HepG2 (cell line): Measurements from ENCODE around the gene PLEKHG4. TPM values are rescaled to one million over a fixed set of nuclear protein-coding genes. Genes with fewer than 3 reads are reported as not detected.

Experiments used
- ATF6 ChIP-seq: sonication (generic); formaldehyde crosslinking; conservative IDR thresholded peaks from 2 replicates; pipeline ENCODE4 v1.4.0; 2020; ENCODE audit warnings: missing genetic modification reagents
- CHCHD3 ChIP-seq: sonication (generic); formaldehyde crosslinking; IDR thresholded peaks from 2 replicates; pipeline ENCODE4 v1.8.0; 2022; ENCODE audit warnings: mild to moderate bottlenecking, missing genetic modification reagents, moderate library complexity
- FOXK2 ChIP-seq: fragments of 450-650 bp; IDR thresholded peaks from 2 replicates; pipeline ENCODE4 v1.6.1; 2016
- KLF6 ChIP-seq: IDR thresholded peaks from 2 replicates; pipeline ENCODE4 v1.8.0; 2016; ENCODE audit warnings: missing biosample characterization, missing genetic modification reagents
- MED1 ChIP-seq: sonication (generic); formaldehyde crosslinking; IDR thresholded peaks from 2 replicates; pipeline ENCODE4 v1.4.0; 2020; ENCODE audit warnings: missing genetic modification reagents
- MLXIP ChIP-seq: sonication (generic); formaldehyde crosslinking; IDR thresholded peaks from 2 replicates; pipeline ENCODE4 v1.9.0; 2021; ENCODE audit warnings: missing genetic modification reagents, borderline replicate concordance
- POLR2G ChIP-seq: fragments of 200-400 bp; formaldehyde crosslinking; IDR thresholded peaks from 2 replicates; pipeline ENCODE4 v1.6.1; 2018; ENCODE audit warnings: mild to moderate bottlenecking, low read depth, low read length, moderate library complexity
- TFDP2 ChIP-seq: sonication (generic); formaldehyde crosslinking; IDR thresholded peaks from 2 replicates; pipeline ENCODE4 v1.4.0; 2020; ENCODE audit warnings: missing genetic modification reagents
- TGIF2 ChIP-seq: IDR thresholded peaks from 2 replicates; pipeline ENCODE4 v1.6.1; 2016; ENCODE audit warnings: control low read depth, missing compliant biosample characterization
- YY1 ChIP-seq: IDR thresholded peaks from 2 replicates; pipeline ENCODE4 v1.6.1; 2011; ENCODE audit warnings: low read length, low read depth, moderate library complexity, mild to moderate bottlenecking; ENCODE audit not compliant: insufficient read depth, insufficient replicate concordance
- ZNF225 ChIP-seq: sonication (generic); formaldehyde crosslinking; IDR thresholded peaks from 2 replicates; pipeline ENCODE4 v1.4.0; 2020; ENCODE audit warnings: mild to moderate bottlenecking, missing genetic modification reagents
- ZNF367 ChIP-seq: sonication (generic); formaldehyde crosslinking; IDR thresholded peaks from 2 replicates; pipeline ENCODE4 v1.4.0; 2020; ENCODE audit warnings: missing genetic modification reagents, borderline replicate concordance
- ZNF430 ChIP-seq: sonication (generic); formaldehyde crosslinking; IDR thresholded peaks from 2 replicates; pipeline ENCODE4 v1.9.0; 2021; ENCODE audit warnings: mild to moderate bottlenecking, missing genetic modification reagents
- ZNF619 ChIP-seq: sonication (generic); formaldehyde crosslinking; IDR thresholded peaks from 2 replicates; pipeline ENCODE4 v1.4.0; 2020; ENCODE audit warnings: mild to moderate bottlenecking, missing genetic modification reagents
- ZNF652 ChIP-seq: IDR thresholded peaks from 2 replicates; pipeline ENCODE4 v1.6.1; 2016; ENCODE audit warnings: low read depth, borderline replicate concordance
- ZNF780A ChIP-seq: sonication (generic); formaldehyde crosslinking; IDR thresholded peaks from 2 replicates; pipeline ENCODE4 v1.8.0; 2022; ENCODE audit warnings: mild to moderate bottlenecking, missing genetic modification reagents, moderate library complexity
- ZSCAN21 ChIP-seq: sonication (generic); formaldehyde crosslinking; IDR thresholded peaks from 2 replicates; pipeline ENCODE4 v1.8.0; 2022; ENCODE audit warnings: mild to moderate bottlenecking, missing genetic modification reagents, moderate library complexity, borderline replicate concordance
- polyA plus RNA-seq, 8 experiments: library from polyadenylated mRNA; depleted of rRNA in 3 of 8; stranded (reverse) in 7 of 8; unstranded in 1 of 8; fragments of >200 nt; fragmentation: Illumina TruSeq in 4 of 8; extraction: Trizol in 4 of 8; gene quantifications; 2 replicates each; pipeline versions ENCODE4 v1.2.1 to v1.2.3, GENCODE V29; 2011 to 2016; ENCODE audit warnings: low read depth in 4 of 8, missing spikeins in 1 of 8, mixed read lengths in 1 of 8; ENCODE audit not compliant: insufficient read depth in 1 of 8
- total RNA-seq, 5 experiments: library from RNA; depleted of rRNA; stranded (reverse); fragments of >200 nt; fragmentation: Illumina TruSeq; extraction: Trizol; gene quantifications; 2 replicates each; pipeline ENCODE4 v1.2.3, GENCODE V29; 2016; ENCODE audit warnings: low read depth in 1 of 5
- TF ChIP-seq, protein P1 (sequence below): sonication (generic); formaldehyde crosslinking; IDR thresholded peaks from 2 replicates; pipeline ENCODE4 v1.4.0; 2020; ENCODE audit warnings: missing genetic modification reagents, low read depth, mild to moderate bottlenecking, borderline replicate concordance
- TF ChIP-seq, protein P2 (sequence below): sonication (generic); formaldehyde crosslinking; IDR thresholded peaks from 2 replicates; pipeline ENCODE4 v1.4.0; 2020; ENCODE audit warnings: mild to moderate bottlenecking, missing genetic modification reagents

Gene PLEKHG4
- total and polyA plus RNA-seq, 2 of the 13 experiments (the other 11 are each of a cell fraction or from before 2014, with no cell fraction given) = 7.1 to 13.6 TPM

GRCh38 chr16:67279296-67280089 is at the start of gene PLEKHG4 (continued):
- TF ChIP-seq ZSCAN21 (CRISPR knock-in tag) = peak; percentile 89
- TF ChIP-seq MED1 (CRISPR knock-in tag) = peak; percentile 40; the same call in 1 of the 2 replicates
- 0 out of 2 replicates have a peak, but pooled peaks have one; percentile 59 for TF ChIP-seq TGIF2 (CRISPR knock-in tag)
- no peak for TF ChIP-seq ZNF619 (CRISPR knock-in tag)
- TF ChIP-seq ZNF430 (CRISPR knock-in tag) = peak; percentile 4; the same call in 1 of the 2 replicates
- peak; percentile 79 for TF ChIP-seq POLR2G
- TF ChIP-seq ZNF367 (CRISPR knock-in tag) = no peak; the same call in 1 of the 2 replicates
- TF ChIP-seq, protein P1, sequence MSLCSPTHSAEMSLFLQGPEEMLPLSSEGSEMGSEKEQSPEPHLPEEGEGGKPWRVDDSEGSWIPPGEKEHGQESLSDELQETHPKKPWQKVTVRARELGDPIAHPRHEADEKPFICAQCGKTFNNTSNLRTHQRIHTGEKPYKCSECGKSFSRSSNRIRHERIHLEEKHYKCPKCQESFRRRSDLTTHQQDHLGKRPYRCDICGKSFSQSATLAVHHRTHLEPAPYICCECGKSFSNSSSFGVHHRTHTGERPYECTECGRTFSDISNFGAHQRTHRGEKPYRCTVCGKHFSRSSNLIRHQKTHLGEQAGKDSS (CRISPR knock-in tag) = peak; percentile 79; the same call in 1 of the 2 replicates
- no peak; the same call in 1 of the 2 replicates for TF ChIP-seq CHCHD3 (CRISPR knock-in tag)
- TF ChIP-seq YY1 = peak; percentile 84
- TF ChIP-seq ZNF780A = no peak; the same call in 1 of the 2 replicates
- TF ChIP-seq TFDP2 = peak; percentile 83
- no peak for TF ChIP-seq ZNF652
- TF ChIP-seq KLF6 (CRISPR knock-in tag) = 0 out of 2 replicates have a peak, but pooled peaks have one; percentile 1
- no peak for TF ChIP-seq ATF6 (CRISPR knock-in tag)
- no peak for TF ChIP-seq FOXK2
- TF ChIP-seq, protein P2, sequence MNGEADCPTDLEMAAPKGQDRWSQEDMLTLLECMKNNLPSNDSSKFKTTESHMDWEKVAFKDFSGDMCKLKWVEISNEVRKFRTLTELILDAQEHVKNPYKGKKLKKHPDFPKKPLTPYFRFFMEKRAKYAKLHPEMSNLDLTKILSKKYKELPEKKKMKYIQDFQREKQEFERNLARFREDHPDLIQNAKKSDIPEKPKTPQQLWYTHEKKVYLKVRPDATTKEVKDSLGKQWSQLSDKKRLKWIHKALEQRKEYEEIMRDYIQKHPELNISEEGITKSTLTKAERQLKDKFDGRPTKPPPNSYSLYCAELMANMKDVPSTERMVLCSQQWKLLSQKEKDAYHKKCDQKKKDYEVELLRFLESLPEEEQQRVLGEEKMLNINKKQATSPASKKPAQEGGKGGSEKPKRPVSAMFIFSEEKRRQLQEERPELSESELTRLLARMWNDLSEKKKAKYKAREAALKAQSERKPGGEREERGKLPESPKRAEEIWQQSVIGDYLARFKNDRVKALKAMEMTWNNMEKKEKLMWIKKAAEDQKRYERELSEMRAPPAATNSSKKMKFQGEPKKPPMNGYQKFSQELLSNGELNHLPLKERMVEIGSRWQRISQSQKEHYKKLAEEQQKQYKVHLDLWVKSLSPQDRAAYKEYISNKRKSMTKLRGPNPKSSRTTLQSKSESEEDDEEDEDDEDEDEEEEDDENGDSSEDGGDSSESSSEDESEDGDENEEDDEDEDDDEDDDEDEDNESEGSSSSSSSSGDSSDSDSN (CRISPR knock-in tag) = no peak; the same call in 1 of the 2 replicates
- TF ChIP-seq ZNF225 = peak; percentile 65; the same call in 1 of the 2 replicates
- no peak for TF ChIP-seq MLXIP (CRISPR knock-in tag)
